Cerebellar cortex (tissue), 1 donor: Measurements from ENCODE around the gene TTC39A.

ENCODE experiments used
- DNase-seq: peaks from one replicate; pipeline ENCODE4 v3.0.0-alpha.2; 2015; ENCODE audit warnings: low spot score

Gene TTC39A

DNA sequence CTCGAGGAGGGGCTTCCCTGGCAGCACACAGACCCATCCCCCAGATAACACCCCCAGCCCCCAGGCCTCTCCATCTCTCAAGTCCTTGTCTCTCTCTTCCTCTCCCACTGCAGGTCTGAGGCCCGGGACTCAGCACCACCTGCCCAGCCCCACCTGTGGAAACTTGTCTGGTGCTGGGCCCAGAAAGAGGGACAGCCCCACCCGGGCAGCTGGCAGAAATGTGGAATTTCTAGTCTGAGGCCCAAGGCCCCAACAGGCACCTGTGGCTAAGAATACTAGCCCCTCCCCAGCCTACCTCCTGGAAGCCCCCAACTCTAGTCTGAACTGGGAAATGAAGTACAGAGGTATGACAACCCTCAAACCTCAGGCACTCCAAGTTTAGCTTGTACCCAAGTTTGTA lies 15.4 kb downstream of the TTC39A start:
- DNase-seq = no peak

DNA sequence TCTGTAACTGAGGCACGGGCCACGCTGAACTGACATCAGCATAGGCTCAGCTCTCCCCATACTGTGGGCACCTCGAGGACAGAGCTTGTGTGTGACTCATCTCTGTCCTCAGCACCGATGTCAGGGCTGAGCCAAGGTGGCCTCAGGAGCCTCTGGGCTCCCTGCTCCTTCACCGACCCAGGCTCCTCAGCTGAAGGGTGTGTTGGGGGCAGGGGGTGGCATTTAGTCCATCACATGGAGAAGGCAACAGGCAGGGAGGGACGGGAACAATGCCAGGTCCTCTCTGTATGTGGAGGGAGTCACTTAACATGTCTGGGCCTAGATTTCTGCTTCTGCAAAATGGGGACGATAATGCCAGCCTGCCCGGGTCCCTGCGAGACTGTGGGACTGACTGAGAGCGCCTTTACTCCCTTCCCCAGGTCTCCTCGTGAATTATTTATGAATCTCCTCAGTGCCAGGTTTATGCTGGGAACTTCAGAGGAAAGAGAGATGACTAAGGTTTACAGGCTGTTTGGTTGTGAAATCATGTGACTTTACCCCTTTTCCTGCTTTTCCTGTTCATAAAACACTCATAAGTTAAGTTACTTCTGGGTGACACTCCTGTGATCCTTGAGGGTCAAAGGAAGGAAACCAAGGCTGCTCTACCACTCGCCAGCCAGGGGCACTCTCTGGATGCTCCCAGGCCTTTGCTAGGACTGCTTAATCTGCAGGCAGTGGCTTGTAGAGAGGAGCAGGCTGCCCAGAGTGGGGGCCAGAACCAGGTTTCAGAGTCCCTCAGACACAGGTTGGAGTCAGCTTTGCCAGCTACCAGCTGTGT lies 16.2 kb downstream of the TTC39A start:
- no peak for DNase-seq

GRCh38 chr1:51313268-51313852 lies 17.0 kb downstream of the TTC39A start:
- no peak for DNase-seq

GRCh38 chr1:51312718-51313117 lies 17.6 kb downstream of the TTC39A start:
- DNase-seq = no peak

GRCh38 chr1:51311826-51312225 lies 18.5 kb downstream of the TTC39A start:
- DNase-seq = no peak

- DNase-seq = no peak
Measured at GRCh38 chr1:51310871-51311613, 19.3 kb downstream of the TTC39A start.

DNA sequence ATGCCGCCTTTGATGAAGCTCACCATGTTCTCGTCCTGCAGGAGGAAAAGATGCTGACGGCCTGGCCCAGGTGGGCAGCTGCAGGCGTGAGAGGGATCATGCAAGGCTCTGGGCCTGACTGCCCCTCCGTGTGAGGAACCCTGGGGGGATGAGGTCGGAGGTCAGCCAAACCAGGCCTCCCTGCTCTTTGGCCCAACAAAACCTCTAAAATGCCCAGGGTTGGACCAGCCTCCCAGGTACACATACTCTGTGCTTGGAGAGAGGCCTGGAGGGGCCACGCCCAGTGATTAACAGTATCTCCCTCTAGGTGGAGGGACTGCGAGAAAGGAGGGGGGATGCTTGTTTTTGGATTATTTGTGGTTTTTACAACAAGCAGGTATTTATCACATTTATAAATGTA lies 21.1 kb downstream of the TTC39A start:
- DNase-seq = no peak

DNA sequence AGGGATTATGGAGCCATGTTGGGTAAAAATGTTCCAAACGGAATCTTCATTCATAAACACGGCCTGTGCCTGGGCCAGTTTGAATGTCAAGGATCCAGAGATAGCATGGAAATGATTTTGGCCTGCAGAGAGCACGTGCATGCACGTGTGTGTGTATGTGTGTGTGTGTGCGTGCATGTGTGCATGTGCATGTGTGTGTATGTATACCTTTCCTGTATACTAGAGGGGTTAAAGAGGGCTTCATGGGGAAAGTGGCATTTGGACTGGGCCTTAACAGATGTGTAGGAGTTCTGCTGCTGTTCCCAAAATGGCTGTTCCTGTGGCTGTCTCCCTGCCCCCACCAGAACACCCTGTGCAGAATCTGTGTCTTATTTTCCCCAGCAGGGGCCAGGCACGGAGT lies 21.7 kb downstream of the TTC39A start:
- DNase-seq = no peak

- no peak for DNase-seq
Measured at GRCh38 chr1:51306950-51307349, 23.4 kb downstream of the TTC39A start.

- no peak for DNase-seq
Measured at GRCh38 chr1:51305371-51305823, 25.0 kb downstream of the TTC39A start.

GRCh38 chr1:51304360-51304759 lies 26.0 kb downstream of the TTC39A start:
- DNase-seq = no peak

GRCh38 chr1:51303751-51304251 lies 26.6 kb downstream of the TTC39A start:
- no peak for DNase-seq

GRCh38 chr1:51303315-51303714 lies 27.0 kb downstream of the TTC39A start:
- no peak for DNase-seq

DNA sequence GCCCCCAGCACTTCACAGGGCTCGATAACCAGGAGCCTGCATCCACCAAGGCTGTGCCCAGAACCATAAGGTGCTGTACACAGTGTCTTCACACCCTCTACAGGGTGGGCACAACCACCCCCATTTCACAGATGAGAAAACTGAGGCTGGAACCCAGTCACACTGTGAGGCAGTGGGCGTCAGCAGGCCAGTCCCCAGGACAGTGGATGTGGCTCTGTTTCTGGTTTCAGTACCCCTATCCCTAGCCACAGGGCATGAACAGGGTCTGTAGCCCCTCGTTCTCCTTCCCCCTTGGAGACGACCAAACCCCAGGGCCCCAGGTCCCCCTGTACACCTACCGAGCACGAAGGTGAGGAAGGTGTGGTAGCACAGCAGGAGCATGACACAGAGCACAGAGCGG lies 27.6 kb downstream of the TTC39A start:
- DNase-seq = no peak

GRCh38 chr1:51302270-51302669 lies 28.1 kb downstream of the TTC39A start:
- no peak for DNase-seq

GRCh38 chr1:51301844-51302162 lies 28.6 kb downstream of the TTC39A start:
- no peak for DNase-seq

DNA sequence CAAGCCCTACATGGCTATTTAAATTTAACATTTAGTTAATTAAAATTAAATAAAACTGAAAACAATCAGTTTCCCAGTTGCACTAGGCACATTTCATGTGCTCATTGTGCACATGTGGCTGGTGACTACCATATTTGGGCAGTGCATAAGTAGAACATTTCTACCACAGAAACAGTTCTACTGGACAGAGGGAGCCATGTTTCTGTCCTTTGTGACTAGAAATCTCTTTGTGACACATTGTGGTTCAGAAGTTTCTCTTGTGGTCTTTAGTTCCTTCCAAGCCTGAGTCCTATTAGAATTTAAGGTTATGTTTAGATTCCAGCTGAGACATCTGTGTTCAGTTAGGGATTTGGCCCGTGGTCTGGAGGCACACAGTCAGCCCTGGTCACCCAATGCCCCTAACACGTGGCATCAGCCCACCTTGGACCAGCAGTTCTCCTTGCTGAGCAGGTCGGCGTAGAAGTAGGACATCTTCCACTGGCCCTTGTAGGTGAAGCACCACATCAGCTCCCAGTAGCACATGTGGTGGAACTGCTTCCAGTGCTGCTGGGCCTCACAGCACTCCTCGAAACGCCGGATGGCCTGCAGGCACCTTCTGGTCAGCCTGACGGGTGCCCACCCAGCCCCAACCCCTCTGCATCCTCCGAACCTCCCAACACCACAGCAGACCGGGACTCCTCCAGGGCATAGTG lies 29.1 kb downstream of the TTC39A start:
- DNase-seq = no peak

GRCh38 chr1:51299981-51300670 lies 30.2 kb downstream of the TTC39A start:
- DNase-seq = no peak

DNA sequence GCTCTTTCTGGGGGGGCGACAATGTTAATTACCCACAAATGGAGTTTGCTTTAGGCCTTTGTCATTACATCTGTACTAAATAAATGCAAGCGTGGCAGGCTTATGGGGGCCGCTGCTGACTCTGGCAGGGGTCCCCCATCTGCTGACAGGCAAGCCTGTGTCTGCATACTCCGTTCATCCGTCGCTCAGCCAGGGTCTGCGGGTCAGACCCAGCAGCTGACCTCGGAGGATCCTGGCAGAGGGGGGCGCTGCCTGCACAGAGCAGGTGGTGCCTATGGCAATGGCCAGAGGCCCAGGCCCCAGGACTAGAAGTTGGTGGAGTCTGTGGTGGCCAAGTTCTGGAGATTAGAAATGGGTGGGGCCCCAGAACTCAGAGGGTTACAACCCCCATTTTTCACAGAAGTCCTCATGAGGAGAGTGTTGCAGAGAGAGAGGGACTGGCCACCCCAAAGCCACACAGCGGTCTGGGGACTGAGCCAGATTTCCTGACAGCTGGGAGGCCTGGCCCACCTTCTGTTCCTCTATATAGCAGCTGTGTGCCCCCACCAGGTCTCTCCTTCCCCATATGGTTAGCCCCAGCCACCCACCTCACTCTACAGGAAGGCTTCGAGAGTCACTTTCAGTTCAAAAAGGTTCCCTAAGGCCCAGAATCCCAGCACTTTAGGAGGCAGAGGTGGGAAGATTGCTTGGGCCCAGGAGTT lies 31.0 kb downstream of the TTC39A start:
- DNase-seq = no peak

DNA sequence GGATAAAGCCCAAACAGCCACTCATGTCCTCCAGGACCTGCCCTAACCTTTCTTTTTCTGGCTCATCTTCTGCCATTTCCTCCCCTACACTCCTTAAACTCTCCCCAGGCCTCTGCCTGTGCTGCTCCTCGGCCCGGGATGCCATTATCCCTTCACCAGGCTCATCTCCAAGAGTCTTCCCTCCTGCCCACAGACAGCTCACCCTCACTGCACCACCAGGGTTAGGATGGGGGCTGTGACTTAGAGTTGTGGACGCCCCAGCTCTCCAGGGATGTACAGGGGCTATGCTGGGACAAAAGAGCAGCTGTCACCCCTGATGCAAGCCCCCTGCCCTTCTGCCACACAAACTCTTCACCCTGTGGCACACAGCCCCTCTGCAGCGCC lies 32.0 kb downstream of the TTC39A start:
- no peak for DNase-seq
